ENCODE results near the gene NANS.
"Not testable (repeated sequence)": the region's sequence is repeated elsewhere in the genome, so short reads cannot be mapped to it uniquely, and the experiment has no call there.

The NANS gene

DNA sequence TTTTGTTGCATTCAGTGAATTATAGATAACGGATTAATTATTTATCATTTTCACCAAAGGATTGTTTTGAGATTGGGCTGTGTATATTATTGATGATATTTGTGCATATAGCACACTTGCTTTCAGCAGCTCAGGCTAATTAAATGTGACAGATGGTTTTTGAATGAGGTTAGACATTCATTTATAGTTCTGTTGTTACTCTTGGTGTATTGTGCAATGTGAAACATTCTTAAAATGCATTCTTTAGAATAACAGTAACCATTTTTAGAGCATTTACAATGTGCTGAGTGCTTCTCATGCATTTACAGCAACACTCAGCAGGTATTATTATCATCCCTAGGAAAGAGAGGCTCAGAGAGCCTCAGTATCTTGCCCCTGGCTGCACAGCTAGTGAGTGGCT lies 23.8 kb downstream of the NANS start:
- DNase-seq: no peak

DNA sequence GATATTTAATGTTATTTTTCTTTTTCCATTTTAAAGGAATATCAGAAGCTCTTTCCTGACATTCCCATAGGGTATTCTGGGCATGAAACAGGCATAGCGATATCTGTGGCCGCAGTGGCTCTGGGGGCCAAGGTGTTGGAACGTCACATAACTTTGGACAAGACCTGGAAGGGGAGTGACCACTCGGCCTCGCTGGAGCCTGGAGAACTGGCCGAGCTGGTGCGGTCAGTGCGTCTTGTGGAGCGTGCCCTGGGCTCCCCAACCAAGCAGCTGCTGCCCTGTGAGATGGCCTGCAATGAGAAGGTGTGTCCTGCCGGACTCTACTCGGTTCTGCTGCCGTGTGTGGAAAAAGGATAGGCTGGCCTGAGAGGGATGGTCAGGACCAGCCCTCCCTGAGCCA lies 24.2 kb downstream of the NANS start:
- no peak for DNase-seq

DNA sequence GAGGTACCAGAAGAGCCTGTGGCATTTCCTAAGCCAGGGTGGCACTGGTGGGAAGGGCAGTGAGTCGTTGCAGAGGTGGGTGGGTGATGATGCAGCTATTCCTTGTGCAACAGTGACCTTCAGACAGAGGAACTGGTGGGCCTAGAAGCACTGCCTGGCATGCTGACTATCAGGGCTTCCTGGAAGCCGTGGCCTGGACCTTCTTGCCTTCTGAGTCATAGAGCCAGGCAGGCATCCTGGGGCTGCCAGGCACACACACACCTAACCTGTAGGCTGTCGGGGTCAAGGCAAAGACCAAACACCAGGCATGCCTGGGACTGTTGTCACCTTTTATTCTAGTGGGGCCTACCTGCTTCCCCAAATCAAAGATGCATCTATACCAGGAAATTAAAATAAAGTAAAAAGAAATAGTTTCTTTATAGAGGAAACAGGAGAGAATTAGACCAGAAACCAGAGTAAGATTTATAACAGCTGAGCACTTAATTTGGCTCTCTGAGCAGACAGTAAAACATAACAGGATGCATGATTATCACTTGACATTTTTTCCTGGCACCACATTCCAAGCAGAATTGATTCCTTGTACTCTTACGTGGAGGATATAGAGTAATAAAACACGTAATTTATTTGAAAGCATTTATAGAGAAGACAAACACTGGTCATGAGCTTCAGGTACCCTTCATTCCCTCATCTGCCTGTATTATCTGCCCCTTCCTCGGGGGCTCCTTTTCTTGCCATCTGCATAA lies 25.1 kb downstream of the NANS start:
- DNase-seq: peak; percentile 91

DNA sequence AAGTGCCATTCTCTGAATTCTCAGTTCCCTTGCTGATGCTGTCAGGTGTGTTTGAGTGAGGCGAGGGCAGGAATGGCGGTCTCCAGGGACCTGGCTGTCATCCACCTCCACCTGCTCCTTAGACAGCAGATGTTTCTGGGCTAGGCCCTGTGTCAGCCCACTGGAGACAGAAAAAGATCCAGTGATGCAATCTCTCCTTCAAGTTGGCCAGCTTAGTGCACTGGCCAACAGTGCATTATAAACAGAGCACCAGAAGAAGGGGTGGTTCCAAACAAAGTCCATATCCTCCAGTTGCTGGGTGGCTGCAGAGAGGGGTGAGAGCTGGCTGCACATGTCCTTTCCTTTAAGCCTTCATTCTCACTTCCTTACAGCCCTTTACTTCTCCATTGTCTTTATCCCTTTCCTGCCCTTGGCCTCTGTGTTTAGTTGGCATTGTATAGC lies 26.5 kb downstream of the NANS start:
- no peak for DNase-seq

DNA sequence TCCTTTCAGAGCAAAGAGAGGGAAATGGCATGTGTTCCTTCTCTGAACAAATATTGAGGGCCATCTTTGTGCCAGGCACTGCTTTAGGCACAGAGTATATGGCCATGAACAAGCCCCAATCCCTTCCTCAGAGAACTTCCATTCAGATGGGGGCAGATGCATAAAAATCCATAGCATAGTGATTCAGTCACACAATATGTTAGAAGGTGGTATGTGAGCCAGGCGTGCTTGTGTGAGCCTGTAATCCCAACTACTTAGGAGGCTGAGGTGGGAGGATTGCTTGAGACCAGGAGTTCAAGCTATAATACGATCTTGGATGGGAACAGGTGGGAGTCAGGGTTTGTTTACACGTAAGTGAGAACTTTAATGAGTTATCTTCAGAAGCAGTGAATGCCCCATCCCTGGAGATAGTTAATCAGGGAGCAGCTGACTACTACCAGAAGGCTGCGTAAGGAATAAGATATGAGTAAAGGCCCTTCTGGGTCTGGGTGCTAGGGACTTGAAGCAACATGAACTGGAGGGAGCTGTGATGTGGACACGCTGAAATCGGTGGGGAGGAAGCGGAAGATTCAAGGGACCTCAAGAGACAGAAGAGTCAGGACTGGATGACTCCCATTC lies 27.1 kb downstream of the NANS start:
- DNase-seq: no peak

DNA sequence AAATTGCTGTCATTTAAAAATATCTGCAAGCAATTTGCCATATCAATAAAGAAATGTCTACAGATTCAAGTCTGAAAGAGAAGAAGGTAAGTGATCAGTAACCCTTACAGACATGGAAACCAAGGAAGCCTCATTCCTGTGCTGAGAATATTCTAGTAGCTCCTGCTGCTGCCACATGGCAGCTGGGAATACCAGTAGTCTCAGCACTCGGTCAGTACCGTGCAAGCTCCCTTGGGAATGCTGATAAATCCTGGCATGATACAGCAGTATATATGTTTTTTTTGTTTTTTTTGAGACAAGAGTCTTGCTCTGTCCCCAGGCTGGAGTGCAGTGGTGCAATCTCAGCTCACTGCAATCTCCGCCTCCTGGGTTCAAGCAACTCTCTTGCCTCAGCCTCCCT lies 27.9 kb downstream of the NANS start:
- no peak for DNase-seq

DNA sequence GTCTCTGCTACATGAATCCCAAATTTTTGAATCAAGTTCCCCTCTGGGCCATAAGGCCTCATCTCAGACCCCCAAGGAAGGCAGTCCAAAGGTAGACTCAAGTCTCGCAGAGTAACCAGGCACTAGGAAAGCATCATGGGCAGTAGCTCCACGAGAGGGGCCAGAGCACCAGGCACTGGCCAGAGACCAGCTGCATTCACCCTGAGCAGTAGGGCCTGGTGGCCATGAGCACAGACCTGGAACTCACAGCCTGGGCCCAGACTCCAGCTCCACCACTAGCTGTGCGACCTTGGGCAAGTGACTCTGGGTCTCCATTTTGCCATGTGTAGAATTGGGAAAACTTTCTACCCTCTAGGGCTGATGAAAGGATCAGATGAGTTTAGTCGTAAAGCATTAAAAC lies 28.5 kb downstream of the NANS start:
- DNase-seq: no peak

DNA sequence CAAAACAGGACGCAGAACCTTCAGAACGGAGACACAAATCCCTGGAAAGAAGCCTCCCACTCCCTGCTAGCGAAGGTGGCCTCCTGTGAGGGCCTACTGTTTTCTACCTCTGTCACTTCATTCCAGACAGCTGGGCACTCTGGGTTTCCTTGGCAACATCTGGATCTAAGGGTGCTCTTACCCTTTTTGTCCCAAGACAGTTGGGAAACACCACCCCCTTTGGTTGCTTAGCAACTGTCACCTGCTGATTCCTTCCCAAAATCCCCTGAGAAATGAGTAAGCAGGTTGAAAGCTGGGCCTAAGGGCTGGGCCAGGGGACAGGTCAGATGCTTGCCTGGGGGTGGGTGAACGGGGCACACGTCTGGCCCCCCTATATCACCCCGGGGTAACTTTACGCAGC lies 29.4 kb downstream of the NANS start:
- no peak for DNase-seq

DNA sequence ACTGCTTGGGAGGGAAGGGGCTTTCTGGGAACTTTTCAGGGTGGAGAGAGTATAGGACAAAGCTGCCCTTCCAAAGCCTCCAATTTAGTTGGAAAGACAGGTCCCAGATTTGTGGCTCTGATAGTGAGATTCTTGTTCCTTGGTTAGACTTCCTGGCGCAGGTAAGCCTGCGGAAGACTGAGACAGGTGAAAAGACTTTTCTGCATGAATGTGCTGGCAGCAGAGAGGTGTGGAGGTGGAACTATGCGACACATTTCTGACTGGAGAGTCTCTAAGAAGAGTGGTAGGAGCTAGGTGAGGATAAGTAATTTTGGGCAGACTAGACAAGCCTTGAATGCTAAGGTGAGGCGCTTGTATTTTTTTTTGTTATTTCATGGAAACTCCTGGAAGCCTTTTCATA lies 29.9 kb downstream of the NANS start:
- no peak for DNase-seq

DNA sequence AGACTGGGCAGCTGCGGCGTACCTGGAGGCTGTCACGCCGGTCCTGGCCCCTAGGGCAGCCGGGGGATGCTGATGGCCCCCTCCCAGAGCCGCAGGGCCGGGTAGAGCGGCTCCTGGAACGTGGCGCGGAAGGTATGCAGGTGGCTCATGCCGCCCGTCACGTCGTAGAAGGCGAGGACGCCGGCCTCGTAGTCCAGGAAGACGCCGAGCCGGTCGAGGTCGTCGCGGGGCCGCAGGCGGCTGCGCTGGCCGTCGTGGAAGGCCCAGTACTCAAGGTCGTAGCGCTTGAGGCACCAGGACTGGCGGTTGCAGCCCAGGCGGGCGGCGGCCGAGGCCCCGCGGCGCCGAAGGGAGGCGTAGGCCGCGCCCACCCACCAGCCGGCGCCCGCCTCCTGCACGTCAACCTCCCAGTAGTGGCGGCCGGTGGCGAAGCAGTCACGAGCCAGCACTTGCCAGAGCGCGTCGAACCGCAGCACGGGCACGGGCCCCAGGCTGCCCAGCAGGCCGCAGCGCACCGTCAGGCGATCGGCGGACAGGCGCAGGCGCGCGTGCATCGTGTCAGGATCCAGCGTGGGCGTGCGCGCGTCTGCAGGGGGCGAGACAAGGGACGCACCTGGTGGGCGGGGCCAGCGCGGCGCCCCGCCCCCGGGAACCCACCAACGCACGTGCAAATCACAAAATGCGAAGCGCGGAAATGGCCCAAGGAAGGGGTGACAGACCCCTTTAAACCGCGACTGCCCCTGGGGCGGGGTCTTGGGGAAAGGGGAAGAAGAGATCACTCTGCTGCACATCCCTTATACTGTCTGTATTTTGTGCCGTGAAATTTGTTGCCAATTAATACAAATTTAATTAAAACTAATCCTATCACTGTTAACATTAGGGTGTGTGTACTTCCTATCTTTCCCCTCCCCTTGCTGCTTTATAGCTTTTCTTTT lies 31.2 kb downstream of the NANS start:
- DNase-seq: no peak

DNA sequence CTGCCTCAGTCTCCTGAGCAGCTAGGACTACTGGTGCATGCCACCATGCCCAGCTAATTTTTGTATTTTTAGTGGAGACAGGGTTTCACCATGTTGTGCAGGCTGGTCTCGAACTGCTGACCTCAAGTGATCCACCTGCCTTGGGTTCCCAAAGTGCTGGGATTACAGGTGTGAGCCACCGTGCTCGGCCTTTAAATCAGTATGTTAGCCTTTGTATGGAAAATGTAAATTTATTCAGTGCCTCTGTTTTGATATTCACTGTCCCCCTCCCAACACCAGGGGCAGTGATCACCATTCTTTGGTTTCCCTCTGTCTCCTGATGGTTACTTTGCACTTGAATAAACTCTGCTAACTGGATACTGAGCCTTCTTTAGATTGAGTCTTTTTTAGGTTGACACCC lies 34.1 kb downstream of the NANS start:
- not testable (repeated sequence) for DNase-seq

DNA sequence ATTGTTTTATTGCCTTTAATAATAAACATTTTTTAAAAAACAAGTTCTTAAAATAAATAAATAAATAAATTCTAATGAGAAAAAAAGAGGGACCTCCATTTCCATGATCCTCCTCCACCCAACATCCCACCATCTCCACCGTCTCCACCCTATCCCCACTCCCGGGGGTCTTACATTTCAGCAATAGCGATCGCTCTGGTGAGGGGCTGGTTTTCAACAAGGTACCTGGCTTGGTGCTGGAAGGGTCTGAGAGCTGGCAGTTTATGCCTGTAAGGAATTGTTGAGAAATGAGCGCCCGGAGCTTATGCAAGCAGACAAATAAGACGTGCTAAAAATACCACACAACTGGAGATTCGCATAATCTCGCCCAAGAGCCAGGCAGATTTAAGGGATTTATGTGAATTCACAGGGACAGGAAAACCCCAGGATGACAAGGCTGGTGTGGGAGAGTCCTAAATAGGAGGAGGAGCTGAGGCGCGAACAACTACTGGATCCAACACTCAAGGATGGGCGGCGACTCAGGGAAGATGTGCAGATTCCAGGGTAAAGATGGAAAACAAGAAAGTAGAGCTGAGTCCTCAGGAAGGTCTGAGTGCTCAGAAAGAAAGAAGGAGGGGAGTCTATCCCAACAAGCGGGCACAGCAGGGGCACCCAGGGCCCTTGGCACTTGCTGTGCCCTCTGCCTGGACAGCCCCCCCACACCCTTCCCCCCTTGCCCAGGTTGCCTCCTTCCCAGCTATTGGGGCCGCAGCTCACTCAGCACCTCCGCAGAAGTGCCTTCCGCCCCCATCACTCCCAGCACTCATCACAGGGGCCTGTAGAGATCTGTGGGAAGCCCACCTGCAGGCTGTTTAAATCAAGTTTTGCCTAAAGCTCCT lies 35.4 kb downstream of the NANS start:
- no peak for DNase-seq

DNA sequence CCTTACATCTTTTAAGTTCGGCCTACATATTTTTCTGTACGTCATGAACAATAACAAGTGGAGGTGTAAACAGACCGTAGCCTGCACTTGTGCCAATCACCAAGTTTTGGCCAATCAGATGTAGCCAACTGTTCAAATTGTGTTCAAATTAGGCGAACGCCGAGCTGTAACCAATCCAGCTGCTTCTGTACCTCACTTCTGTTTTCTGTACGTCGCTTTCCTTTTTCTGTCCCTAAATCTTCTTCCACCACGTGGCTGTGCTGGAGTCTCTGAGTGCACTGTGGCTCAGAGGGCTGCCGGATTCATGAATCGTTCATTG lies 36.0 kb downstream of the NANS start:
- DNase-seq: no peak

DNA sequence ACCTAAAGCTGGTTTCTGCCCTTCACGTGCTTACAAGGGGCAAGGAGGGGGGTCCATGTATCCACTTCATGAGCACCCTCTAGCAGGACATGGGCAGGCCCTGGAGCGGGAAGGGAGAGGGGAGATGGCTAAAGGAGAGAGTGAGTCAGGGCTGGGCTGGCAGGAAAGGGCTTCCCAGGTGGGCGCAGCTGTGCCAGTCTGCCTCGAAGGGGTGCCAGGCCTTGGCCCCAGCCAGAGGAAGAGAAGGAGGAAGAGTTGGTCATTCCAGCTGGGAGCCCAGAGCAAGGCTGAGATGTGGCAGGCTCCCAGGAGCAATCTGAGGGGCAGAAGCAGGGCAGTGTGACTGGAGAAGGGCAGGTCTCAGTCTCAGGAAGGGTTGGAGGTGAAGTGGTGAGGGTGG lies 37.8 kb downstream of the NANS start:
- no peak for DNase-seq

DNA sequence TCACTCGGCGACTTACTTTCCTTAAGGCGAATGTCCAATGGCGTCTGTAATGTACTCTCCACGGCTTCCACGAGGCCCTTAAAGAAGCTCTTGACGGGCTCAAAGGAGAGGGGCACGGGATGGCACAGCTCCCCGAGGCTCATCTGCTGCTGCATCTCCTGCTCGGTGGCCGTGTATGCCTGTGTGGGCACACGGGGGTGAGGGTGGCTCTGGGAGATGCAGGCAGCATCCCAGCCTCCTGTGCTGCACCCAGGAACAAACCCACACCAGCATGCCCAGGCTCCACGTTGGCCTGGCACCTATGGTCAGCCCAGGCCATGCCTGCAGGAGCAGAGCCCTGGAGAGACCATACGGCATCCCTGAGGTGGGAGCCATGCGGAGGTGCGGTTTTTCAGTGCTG lies 38.3 kb downstream of the NANS start:
- no peak for DNase-seq

DNA sequence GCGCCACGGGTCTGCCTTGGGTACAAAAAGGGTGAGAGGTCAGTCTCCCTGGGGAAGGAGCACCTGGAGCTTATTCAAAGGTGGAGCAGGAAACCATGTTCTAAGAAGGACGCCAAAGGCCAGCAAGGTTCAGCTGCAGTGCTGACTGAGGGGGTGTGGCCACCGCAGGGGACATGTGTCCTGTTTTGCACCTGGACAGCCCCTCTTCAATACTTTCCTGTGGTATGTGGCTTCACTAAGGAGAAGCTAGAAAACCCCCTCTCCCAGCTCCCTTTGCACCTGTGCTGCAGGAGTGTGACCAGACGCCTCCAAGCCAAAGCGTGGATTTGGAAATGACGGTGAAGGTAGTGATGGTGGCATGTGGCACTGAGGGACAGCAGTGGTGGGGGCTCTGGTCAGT lies 38.9 kb downstream of the NANS start:
- no peak for DNase-seq

DNA sequence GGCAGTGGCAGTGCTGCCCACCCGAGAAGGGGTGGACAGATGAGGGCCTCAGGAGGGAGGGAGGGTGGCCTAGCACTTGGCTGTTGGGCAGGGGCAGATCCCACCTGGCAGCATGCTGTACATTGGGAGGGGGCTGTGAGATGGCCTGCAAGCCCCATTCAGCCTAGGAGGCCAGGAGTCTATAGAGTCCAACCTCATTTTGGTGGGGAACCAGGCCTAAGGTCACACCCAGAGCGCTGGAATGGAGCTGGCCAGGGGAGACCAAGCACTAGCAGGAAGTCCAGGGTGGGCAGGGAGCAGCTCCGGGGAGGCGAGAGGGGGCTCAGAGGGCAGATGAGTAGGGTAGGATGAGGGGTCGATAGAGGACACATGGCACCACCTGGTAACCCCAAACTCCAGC lies 39.6 kb downstream of the NANS start:
- no peak for DNase-seq

DNA sequence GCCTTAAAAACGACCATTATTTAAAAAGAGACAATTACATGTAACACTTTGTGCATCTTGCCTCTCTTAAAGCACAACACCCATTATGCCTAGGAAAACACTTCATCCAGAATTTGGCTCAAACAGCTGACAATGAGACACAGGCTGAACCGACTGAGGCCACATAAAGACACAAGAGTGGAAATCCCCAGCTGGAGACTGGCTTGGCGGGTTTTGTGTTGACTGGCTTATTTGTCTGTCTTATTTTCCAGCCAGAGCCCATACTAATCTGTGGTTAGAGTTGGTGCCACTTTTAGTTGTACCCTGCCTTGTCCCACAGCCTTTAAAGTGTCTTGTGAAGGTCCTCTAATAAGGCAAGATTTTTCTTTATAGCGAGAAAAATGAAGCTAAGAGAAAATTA lies 41.3 kb downstream of the NANS start:
- no peak for DNase-seq

DNA sequence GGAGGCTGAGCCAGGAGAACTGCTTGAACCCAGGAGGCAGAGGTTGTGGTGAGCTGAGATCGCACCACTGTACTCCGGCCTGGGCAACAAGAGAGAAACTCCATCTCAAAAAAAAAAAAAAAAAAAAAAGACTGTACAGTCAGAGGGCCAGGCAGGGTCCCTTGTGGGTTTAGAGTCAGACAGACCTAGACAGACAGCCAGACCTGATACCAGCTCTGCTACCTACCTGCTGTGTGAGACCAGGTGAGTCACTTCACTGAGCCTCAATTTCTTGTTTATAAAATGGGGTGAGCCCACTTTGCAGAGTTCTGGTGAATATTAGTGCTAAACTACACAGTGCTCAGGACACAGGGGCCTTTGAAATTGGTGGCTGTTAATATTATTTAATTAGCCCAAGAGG lies 42.8 kb downstream of the NANS start:
- no peak for DNase-seq

DNA sequence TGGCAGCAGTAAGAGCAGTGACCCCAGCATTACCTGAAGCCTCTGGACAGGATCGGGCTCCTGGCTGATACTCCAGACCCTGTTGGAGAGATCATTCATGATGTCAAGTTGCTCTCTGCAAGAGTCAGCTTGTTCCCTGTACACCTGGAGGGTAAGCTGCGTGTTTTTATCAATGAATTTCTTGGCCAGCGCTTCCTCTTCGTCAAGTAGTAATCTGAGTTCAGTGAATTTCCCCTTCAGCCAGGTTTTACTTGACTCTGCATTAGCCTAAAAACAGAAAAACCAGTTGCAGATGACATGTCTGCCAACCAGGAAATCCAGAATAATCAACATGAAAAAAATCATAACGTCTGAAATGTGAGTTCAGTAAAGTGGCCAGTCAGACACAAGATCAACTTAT lies 43.4 kb downstream of the NANS start:
- no peak for DNase-seq

DNA sequence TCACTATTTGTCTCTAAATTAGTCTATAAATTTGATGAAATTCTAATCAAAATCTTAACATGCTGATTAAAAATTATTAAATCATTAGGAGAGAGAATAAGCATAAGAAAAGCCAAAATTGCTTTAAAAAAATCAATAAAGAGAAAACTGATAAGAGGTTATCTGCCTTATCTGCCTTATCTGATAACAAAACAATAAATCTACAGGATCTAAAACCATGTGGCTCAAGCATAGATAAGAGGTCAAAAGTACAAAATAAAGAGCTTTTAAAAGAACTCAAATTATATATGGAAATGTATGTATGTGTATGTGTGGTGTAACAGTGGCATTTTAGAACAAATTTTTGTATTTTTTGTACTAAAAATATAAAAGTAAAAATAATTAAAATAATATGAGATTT lies 43.9 kb downstream of the NANS start:
- no peak for DNase-seq

DNA sequence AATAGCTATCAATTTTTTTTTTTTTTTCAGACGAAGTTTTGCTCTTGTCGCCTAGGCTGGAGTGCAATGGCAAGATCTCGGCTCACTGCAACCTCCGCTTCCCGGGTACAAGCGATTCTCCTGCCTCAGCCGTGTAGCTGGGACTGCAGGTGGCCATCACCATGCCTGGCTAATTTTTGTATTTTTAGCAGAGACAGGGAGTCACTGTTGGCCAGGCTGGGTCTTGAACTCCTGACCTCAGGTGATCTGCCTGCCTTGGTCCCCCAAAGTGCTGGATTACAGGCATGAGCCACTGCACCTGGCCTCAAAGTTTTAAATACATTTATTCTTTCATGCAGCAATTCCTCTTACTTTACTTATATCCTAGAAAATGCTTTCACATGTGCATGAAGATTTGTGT lies 44.9 kb downstream of the NANS start:
- no peak for DNase-seq

DNA sequence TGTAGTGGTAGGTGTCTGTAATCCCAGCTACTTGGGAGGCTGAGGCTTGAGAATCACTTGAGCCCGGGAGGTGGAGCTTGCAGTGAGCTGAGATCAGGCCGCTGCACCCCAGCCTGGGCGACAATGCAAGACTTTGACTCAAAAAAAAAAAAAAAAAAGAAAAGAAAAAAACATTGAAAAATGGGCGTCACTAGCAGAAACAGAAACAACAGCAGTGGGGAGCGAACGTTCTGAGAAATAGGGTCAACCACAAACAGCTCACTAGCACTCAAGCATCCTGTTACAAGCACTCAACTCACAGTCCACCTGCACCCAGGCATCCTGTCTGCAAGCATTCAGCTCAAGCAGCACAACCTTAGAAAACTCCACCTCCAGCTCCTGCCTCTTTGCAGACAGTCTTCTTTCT lies 45.3 kb downstream of the NANS start:
- DNase-seq: peak; percentile 38

All from inflammatory macrophage treated with lipopolysaccharide for 4 hours (primary cell).